GM23338 (cell line): ENCODE data around the gene ZNF219. TPM values are rescaled to one million over a fixed set of nuclear protein-coding genes. Genes with fewer than 3 reads are reported as not detected.

Experiments used
- ATAC-seq: fragments of 200-7000 bp; cut with Tn5 transposase; 3 replicates; pipeline ENCODE4 v1.9.1; 2020
- DNase-seq: peaks from one replicate; pipeline ENCODE4 v3.0.0-alpha.2; 2015; ENCODE audit warnings: low spot score
- H2AFZ ChIP-seq: fragments of 200-600 bp; sonication (generic); 2 replicates; pipeline ENCODE4 v1.8.0; 2016; ENCODE audit warnings: antibody characterized with exemption, mild to moderate bottlenecking, moderate library complexity
- H3F3A ChIP-seq: fragments of 200-600 bp; sonication (generic); replicated peaks from 2 replicates; pipeline ENCODE4 v1.8.0; 2017; ENCODE audit warnings: antibody characterized with exemption, mixed run types, low read depth
- H3K27ac ChIP-seq: fragments of 200-600 bp; sonication (generic); 2 replicates; pipeline ENCODE4 v1.6.1; 2016; ENCODE audit warnings: low read depth
- H3K27me3 ChIP-seq: fragments of 200-600 bp; sonication (generic); 2 replicates; pipeline ENCODE4 v1.8.0; 2016; ENCODE audit warnings: mild to moderate bottlenecking, mixed run types, moderate library complexity; ENCODE audit not compliant: insufficient read depth
- H3K36me3 ChIP-seq: fragments of 200-600 bp; sonication (generic); 2 replicates; pipeline ENCODE4 v1.8.0; 2016; ENCODE audit warnings: mild to moderate bottlenecking; ENCODE audit not compliant: insufficient read depth
- H3K4me1 ChIP-seq: fragments of 200-600 bp; sonication (generic); 2 replicates; pipeline ENCODE4 v1.8.0; 2016; ENCODE audit warnings: mild to moderate bottlenecking, moderate library complexity; ENCODE audit not compliant: insufficient read depth
- H3K4me2 ChIP-seq: fragments of 200-600 bp; sonication (generic); 2 replicates; pipeline ENCODE4 v1.7.1; 2017; ENCODE audit warnings: mixed run types
- H3K4me3 ChIP-seq: fragments of 200-600 bp; sonication (generic); 2 replicates; pipeline ENCODE4 v1.6.1; 2016; ENCODE audit warnings: mixed run types
- H3K79me2 ChIP-seq: fragments of 200-600 bp; sonication (generic); replicated peaks from 2 replicates; pipeline ENCODE4 v1.8.0; 2017; ENCODE audit warnings: mild to moderate bottlenecking; ENCODE audit not compliant: insufficient read depth
- H3K9me2 ChIP-seq: fragments of 200-600 bp; sonication (generic); 2 replicates; pipeline ENCODE4 v1.8.0; 2017; ENCODE audit not compliant: insufficient read depth
- H4K20me1 ChIP-seq: fragments of 200-600 bp; sonication (generic); replicated peaks from 2 replicates; pipeline ENCODE4 v1.8.0; 2017; ENCODE audit warnings: mild to moderate bottlenecking; ENCODE audit not compliant: insufficient read depth
- H3K27ac Mint-ChIP-seq: 2 replicates; pipeline ENCODE4 v1.8.0; 2020; ENCODE audit warnings: inconsistent platforms, mild to moderate bottlenecking, moderate library complexity, mixed read lengths
- H3K27me3 Mint-ChIP-seq: 3 replicates; pipeline ENCODE4 v1.8.0; 2022; ENCODE audit warnings: low read depth, mild to moderate bottlenecking, moderate library complexity, mixed read lengths, inconsistent platforms; ENCODE audit not compliant: insufficient read depth, poor library complexity
- H3K36me3 Mint-ChIP-seq: 3 replicates; pipeline ENCODE4 v1.8.0; 2021; ENCODE audit warnings: low read depth, mild to moderate bottlenecking, inconsistent platforms, moderate library complexity, mixed read lengths
- H3K4me1 Mint-ChIP-seq: 3 replicates; pipeline ENCODE4 v1.8.0; 2020; ENCODE audit warnings: mild to moderate bottlenecking, inconsistent platforms, mixed read lengths
- H3K4me3 Mint-ChIP-seq: 3 replicates; pipeline ENCODE4 v1.8.0; 2021; ENCODE audit warnings: moderate library complexity, mild to moderate bottlenecking, inconsistent platforms, mixed read lengths
- H3K9me3 Mint-ChIP-seq: 3 replicates; pipeline ENCODE4 v1.8.0; 2020; ENCODE audit warnings: moderate library complexity, mild to moderate bottlenecking, inconsistent platforms, mixed read lengths
- CREB1 ChIP-seq: fragments of 250-450 bp; sonication (Bioruptor Pico); IDR thresholded peaks from 2 replicates; pipeline ENCODE4 v1.5.0; 2020; ENCODE audit warnings: low read depth, mild to moderate bottlenecking, moderate library complexity
- EZH2 ChIP-seq: fragments of 200-600 bp; sonication (generic); IDR thresholded peaks from one replicate; pipeline ENCODE4 v1.8.0; 2017; ENCODE audit warnings: antibody characterized with exemption, mild to moderate bottlenecking, low read depth; ENCODE audit not compliant: unreplicated experiment
- EZH2phosphoT487 ChIP-seq: fragments of 200-600 bp; sonication (generic); IDR thresholded peaks from one replicate; pipeline ENCODE4 v1.8.1; 2018; ENCODE audit warnings: antibody characterized with exemption; ENCODE audit not compliant: unreplicated experiment
- JUNB ChIP-seq: IDR thresholded peaks from one replicate; pipeline ENCODE4 v1.6.1; 2016; ENCODE audit warnings: antibody characterized with exemption; ENCODE audit not compliant: unreplicated experiment
- NANOG ChIP-seq: IDR thresholded peaks from 2 replicates; pipeline ENCODE4 v1.6.1; 2016; ENCODE audit warnings: antibody characterized with exemption, borderline replicate concordance
- POLR2AphosphoS5 ChIP-seq: IDR thresholded peaks from 2 replicates; pipeline ENCODE4 v1.6.1; 2016; ENCODE audit warnings: antibody characterized with exemption, low read depth
- ZNF114 ChIP-seq: fragments of 250-450 bp; sonication (Bioruptor Pico); IDR thresholded peaks from 2 replicates; pipeline ENCODE4 v1.5.0; 2020; ENCODE audit warnings: mild to moderate bottlenecking, moderate library complexity
- ZNF331 ChIP-seq: fragments of 250-450 bp; sonication (Bioruptor Pico); IDR thresholded peaks from 2 replicates; pipeline ENCODE4 v1.5.0; 2020; ENCODE audit warnings: low read depth, mild to moderate bottlenecking, moderate library complexity
- polyA plus RNA-seq: library from polyadenylated mRNA; unstranded; fragments of >200 nt; fragmentation: Nextera tagmentation; extraction: Ambion mirVana; gene quantifications from 2 replicates; pipeline ENCODE4 v1.2.1, GENCODE V29; 2016
- total RNA-seq: library from RNA; depleted of rRNA; stranded (reverse); fragments of >200 nt; shearing (Covaris generic); gene quantifications from 2 replicates; pipeline ENCODE4 v1.2.3, GENCODE V29; 2014
- TF ChIP-seq, protein P1 (sequence below): IDR thresholded peaks from 2 replicates; pipeline ENCODE4 v1.6.1; 2016; ENCODE audit warnings: antibody characterized with exemption
- TF ChIP-seq, protein P2 (sequence below): fragments of 250-450 bp; sonication (Bioruptor Pico); IDR thresholded peaks from 2 replicates; pipeline ENCODE4 v1.5.0; 2020; ENCODE audit warnings: mild to moderate bottlenecking, moderate library complexity
- TF ChIP-seq, protein P3 (sequence below): IDR thresholded peaks from one replicate; pipeline ENCODE4 v1.6.1; 2018; ENCODE audit warnings: antibody characterized with exemption; ENCODE audit not compliant: unreplicated experiment

ZNF219 gene
- total and polyA plus RNA-seq, 2 experiments from 2014 or later: 37.7 to 153 TPM

DNA sequence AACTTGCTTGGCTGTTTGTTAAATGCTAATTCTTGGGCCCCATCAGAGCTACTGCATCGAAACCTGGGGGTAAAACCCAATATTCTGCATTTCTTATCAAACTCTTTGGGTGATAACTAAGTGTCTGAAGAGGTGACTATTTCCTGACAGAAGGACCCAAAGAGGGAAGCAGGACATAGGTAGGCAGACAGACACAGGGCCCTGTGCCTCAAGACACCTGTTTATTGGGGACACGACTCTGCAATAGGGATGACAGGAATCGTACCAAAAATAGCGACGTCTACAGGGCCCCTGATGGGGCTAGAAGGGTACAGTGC, 8.6 kb downstream of the ZNF219 start:
- Histone ChIP-seq H3K79me2 (peaks cover 10% of the 10 kb centered on the region), H3F3A (peaks cover 34% of the 10 kb centered on the region), H3K9me2 (no peaks in the 10 kb centered on the region), H2AFZ (no peak overlapping the region), H3K36me3 (peaks cover 22% of the 10 kb centered on the region), H3K27me3 (no peaks in the 10 kb centered on the region), H3K4me2 (no peak overlapping the region), H3K4me1 (peaks cover 25% of the 10 kb centered on the region), H3K4me3 (no peak overlapping the region), H3K27ac (no peak overlapping the region), H4K20me1 (peaks cover 23% of the 10 kb centered on the region)
- Mint-ChIP-seq H3K9me3 (peaks cover 11% of the 10 kb centered on the region; the same call in 2 of the 3 replicates), H3K36me3 (peaks cover 82% of the 10 kb centered on the region), H3K4me3 (no peak overlapping the region), H3K27ac (no peak overlapping the region), H3K27me3 (peaks cover 40% of the 10 kb centered on the region), H3K4me1 (peaks cover 58% of the 10 kb centered on the region)
- DNase-seq (no peak), ATAC-seq (no peak)
- TF ChIP-seq ZNF114 (CRISPR knock-in tag): no peak
- TF ChIP-seq, protein P1, sequence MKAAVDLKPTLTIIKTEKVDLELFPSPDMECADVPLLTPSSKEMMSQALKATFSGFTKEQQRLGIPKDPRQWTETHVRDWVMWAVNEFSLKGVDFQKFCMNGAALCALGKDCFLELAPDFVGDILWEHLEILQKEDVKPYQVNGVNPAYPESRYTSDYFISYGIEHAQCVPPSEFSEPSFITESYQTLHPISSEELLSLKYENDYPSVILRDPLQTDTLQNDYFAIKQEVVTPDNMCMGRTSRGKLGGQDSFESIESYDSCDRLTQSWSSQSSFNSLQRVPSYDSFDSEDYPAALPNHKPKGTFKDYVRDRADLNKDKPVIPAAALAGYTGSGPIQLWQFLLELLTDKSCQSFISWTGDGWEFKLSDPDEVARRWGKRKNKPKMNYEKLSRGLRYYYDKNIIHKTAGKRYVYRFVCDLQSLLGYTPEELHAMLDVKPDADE: no peak
- TF ChIP-seq POLR2AphosphoS5: no peak
- TF ChIP-seq JUNB: no peak
- TF ChIP-seq EZH2phosphoT487: no peak

DNA sequence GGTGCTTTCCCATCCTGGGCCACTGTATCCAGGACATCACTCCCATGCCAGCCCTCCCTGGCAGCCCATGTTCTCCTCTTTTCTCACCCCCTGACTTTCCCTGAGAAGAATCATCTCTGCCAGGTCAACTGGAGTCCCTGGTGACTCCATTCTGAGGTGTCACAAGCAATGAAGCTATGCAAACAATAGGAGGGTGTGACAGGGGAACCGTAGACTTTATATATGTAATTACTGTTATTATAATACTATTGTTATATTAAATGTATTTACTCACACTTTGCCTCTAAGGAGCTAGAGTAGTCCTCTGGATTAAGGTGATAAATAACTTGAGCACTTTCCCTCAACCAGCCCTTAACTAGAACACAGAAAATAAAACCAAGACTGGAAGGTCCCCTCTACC, 9.2 kb downstream of the ZNF219 start:
- no peak overlapping the region for H3K27ac ChIP-seq
- Mint-ChIP-seq H3K27me3 (peaks cover 40% of the 10 kb centered on the region), H3K36me3 (peaks cover 88% of the 10 kb centered on the region), H3K27ac (peak overlapping the region; percentile 84; the same call in 1 of the 2 replicates), H3K4me3 (no peak overlapping the region; the same call in 2 of the 3 replicates), H3K4me1 (peaks cover 56% of the 10 kb centered on the region), H3K9me3 (peaks cover 11% of the 10 kb centered on the region; the same call in 2 of the 3 replicates)
- no peaks in the 10 kb centered on the region for H3K27me3 ChIP-seq
- no peak overlapping the region for H3K4me2 ChIP-seq
- peaks cover 22% of the 10 kb centered on the region for H4K20me1 ChIP-seq
- no peak overlapping the region for H3K4me3 ChIP-seq
- ATAC-seq (no peak), DNase-seq (no peak)
- H3K36me3 ChIP-seq: peaks cover 22% of the 10 kb centered on the region
- peaks cover 9% of the 10 kb centered on the region for H3K79me2 ChIP-seq
- H3K4me1 ChIP-seq: peaks cover 23% of the 10 kb centered on the region
- no peaks in the 10 kb centered on the region for H3K9me2 ChIP-seq
- no peak overlapping the region for H2AFZ ChIP-seq
- peaks cover 33% of the 10 kb centered on the region for H3F3A ChIP-seq
- TF ChIP-seq, protein P2, sequence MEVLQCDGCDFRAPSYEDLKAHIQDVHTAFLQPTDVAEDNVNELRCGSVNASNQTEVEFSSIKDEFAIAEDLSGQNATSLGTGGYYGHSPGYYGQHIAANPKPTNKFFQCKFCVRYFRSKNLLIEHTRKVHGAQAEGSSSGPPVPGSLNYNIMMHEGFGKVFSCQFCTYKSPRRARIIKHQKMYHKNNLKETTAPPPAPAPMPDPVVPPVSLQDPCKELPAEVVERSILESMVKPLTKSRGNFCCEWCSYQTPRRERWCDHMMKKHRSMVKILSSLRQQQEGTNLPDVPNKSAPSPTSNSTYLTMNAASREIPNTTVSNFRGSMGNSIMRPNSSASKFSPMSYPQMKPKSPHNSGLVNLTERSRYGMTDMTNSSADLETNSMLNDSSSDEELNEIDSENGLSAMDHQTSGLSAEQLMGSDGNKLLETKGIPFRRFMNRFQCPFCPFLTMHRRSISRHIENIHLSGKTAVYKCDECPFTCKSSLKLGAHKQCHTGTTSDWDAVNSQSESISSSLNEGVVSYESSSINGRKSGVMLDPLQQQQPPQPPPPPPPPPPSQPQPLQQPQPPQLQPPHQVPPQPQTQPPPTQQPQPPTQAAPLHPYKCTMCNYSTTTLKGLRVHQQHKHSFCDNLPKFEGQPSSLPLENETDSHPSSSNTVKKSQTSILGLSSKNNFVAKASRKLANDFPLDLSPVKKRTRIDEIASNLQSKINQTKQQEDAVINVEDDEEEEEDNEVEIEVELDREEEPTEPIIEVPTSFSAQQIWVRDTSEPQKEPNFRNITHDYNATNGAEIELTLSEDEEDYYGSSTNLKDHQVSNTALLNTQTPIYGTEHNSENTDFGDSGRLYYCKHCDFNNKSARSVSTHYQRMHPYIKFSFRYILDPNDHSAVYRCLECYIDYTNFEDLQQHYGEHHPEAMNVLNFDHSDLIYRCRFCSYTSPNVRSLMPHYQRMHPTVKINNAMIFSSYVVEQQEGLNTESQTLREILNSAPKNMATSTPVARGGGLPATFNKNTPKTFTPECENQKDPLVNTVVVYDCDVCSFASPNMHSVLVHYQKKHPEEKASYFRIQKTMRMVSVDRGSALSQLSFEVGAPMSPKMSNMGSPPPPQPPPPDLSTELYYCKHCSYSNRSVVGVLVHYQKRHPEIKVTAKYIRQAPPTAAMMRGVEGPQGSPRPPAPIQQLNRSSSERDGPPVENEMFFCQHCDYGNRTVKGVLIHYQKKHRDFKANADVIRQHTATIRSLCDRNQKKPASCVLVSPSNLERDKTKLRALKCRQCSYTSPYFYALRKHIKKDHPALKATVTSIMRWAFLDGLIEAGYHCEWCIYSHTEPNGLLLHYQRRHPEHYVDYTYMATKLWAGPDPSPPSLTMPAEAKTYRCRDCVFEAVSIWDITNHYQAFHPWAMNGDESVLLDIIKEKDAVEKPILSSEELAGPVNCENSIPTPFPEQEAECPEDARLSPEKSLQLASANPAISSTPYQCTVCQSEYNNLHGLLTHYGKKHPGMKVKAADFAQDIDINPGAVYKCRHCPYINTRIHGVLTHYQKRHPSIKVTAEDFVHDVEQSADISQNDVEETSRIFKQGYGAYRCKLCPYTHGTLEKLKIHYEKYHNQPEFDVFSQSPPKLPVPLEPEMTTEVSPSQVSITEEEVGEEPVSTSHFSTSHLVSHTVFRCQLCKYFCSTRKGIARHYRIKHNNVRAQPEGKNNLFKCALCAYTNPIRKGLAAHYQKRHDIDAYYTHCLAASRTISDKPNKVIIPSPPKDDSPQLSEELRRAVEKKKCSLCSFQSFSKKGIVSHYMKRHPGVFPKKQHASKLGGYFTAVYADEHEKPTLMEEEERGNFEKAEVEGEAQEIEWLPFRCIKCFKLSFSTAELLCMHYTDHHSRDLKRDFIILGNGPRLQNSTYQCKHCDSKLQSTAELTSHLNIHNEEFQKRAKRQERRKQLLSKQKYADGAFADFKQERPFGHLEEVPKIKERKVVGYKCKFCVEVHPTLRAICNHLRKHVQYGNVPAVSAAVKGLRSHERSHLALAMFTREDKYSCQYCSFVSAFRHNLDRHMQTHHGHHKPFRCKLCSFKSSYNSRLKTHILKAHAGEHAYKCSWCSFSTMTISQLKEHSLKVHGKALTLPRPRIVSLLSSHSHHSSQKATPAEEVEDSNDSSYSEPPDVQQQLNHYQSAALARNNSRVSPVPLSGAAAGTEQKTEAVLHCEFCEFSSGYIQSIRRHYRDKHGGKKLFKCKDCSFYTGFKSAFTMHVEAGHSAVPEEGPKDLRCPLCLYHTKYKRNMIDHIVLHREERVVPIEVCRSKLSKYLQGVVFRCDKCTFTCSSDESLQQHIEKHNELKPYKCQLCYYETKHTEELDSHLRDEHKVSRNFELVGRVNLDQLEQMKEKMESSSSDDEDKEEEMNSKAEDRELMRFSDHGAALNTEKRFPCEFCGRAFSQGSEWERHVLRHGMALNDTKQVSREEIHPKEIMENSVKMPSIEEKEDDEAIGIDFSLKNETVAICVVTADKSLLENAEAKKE (CRISPR knock-in tag): no peak
- TF ChIP-seq EZH2 (no peak), NANOG (no peak), ZNF331 (CRISPR knock-in tag) (no peak), POLR2AphosphoS5 (no peak), JUNB (no peak), CREB1 (no peak)
- TF ChIP-seq, protein P3, sequence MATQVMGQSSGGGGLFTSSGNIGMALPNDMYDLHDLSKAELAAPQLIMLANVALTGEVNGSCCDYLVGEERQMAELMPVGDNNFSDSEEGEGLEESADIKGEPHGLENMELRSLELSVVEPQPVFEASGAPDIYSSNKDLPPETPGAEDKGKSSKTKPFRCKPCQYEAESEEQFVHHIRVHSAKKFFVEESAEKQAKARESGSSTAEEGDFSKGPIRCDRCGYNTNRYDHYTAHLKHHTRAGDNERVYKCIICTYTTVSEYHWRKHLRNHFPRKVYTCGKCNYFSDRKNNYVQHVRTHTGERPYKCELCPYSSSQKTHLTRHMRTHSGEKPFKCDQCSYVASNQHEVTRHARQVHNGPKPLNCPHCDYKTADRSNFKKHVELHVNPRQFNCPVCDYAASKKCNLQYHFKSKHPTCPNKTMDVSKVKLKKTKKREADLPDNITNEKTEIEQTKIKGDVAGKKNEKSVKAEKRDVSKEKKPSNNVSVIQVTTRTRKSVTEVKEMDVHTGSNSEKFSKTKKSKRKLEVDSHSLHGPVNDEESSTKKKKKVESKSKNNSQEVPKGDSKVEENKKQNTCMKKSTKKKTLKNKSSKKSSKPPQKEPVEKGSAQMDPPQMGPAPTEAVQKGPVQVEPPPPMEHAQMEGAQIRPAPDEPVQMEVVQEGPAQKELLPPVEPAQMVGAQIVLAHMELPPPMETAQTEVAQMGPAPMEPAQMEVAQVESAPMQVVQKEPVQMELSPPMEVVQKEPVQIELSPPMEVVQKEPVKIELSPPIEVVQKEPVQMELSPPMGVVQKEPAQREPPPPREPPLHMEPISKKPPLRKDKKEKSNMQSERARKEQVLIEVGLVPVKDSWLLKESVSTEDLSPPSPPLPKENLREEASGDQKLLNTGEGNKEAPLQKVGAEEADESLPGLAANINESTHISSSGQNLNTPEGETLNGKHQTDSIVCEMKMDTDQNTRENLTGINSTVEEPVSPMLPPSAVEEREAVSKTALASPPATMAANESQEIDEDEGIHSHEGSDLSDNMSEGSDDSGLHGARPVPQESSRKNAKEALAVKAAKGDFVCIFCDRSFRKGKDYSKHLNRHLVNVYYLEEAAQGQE: no peak
